OCI-LY1 (cell line): Measurements from ENCODE around the gene GAS6.

Experiments
- CTCF ChIP-seq: fragments of 200-600 bp; sonication (generic), shearing (Covaris generic); IDR thresholded peaks from 2 replicates; pipeline ENCODE4 v1.5.1; 2017; ENCODE audit warnings: mild to moderate bottlenecking, antibody characterized with exemption, low read length, moderate library complexity, mixed read lengths
- EZH2 ChIP-seq: fragments of 200-600 bp; sonication (generic), shearing (Covaris generic); IDR thresholded peaks from 2 replicates; pipeline ENCODE4 v1.8.0; 2017; ENCODE audit warnings: borderline replicate concordance, mixed run types, mild to moderate bottlenecking, antibody characterized with exemption, low read length, moderate library complexity, mixed read lengths

GRCh38 chr13:113823771-113824170, 40.1 kb downstream of the GAS6 start:
- no peak for TF ChIP-seq CTCF
- TF ChIP-seq EZH2, result no peak
